ENCODE results near the gene CELSR3. TPM values are rescaled to one million over a fixed set of nuclear protein-coding genes. Genes with fewer than 3 reads are reported as not detected.

The CELSR3 gene
- polyA plus RNA-seq, 3 donors from 2014 or later: 0.46 to 0.48 TPM; not detected in 1

DNA sequence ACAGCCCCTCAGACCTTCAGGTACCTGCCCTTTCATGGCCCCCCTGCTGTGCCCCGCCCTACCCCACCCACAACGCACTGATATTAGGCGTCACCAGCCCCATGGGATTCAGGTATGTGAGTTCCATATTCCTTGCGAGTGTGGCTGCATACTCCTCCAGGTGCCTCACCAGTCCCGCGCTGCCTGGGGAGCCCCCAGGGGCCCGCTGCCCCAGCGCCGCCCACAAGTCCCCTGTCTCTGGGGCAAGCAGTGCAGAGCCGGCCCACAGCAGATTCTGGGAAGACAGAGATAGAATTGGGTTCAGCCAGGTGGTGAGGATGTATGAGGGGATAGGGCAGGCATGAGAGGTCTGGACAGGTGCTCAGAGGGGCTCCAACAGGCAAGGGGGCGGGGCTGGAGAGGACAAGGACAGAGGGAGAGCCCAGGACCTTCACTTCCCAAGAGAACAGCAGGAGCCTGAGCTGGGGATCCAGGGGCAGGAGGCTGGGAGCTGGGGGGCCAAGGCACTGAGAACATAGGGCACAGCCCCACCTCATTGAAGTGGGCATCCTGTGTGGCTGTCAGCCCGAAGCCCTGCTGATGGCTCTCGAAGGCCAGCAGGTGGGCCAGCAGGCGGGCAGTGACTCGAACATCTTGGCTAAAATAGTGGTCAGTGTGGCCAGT, 14.4 kb downstream of the CELSR3 start:
- H3K27me3 Mint-ChIP-seq (ENCODE audit: low read depth in 3 of 3): peaks cover 0 to 2% (median 0%) of the 10 kb centered on the region in 3 donors
- DNase-seq: no peak
- no peaks in the 10 kb centered on the region for H3K4me1 Mint-ChIP-seq
- H3K9me3 Mint-ChIP-seq: no peaks in the 10 kb centered on the region
- no peaks in the 10 kb centered on the region for H3K36me3 Mint-ChIP-seq
- H3K27ac Mint-ChIP-seq: no peak overlapping the region
- no peak overlapping the region for H3K4me3 Mint-ChIP-seq

DNA sequence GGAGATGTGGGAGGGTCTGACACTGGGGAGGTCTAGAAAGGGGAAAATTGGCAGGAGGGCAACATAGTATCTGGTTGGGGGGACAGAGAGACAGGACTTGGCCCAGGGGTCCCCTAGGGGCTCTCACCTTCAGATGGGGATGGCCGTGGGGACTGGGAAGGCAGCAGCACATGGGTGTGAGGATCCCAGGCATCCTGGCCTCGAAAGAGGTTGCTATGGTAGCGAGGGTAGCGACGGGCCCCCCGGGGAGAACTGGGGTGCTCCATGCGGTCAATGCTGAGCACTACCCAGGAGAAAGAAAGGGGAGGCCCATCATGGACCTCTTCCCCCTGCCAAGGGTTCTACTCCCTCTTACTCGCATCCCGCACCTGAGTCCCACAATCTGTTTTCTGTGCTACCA, 15.0 kb downstream of the CELSR3 start:
- no peaks in the 10 kb centered on the region for H3K36me3 Mint-ChIP-seq
- H3K27me3 Mint-ChIP-seq (ENCODE audit: low read depth in 3 of 3): peaks cover 0 to 2% (median 0%) of the 10 kb centered on the region in 3 donors
- no peaks in the 10 kb centered on the region for H3K4me1 Mint-ChIP-seq
- no peak overlapping the region for H3K27ac Mint-ChIP-seq
- no peak for DNase-seq
- H3K4me3 Mint-ChIP-seq: no peak overlapping the region
- no peaks in the 10 kb centered on the region for H3K9me3 Mint-ChIP-seq

DNA sequence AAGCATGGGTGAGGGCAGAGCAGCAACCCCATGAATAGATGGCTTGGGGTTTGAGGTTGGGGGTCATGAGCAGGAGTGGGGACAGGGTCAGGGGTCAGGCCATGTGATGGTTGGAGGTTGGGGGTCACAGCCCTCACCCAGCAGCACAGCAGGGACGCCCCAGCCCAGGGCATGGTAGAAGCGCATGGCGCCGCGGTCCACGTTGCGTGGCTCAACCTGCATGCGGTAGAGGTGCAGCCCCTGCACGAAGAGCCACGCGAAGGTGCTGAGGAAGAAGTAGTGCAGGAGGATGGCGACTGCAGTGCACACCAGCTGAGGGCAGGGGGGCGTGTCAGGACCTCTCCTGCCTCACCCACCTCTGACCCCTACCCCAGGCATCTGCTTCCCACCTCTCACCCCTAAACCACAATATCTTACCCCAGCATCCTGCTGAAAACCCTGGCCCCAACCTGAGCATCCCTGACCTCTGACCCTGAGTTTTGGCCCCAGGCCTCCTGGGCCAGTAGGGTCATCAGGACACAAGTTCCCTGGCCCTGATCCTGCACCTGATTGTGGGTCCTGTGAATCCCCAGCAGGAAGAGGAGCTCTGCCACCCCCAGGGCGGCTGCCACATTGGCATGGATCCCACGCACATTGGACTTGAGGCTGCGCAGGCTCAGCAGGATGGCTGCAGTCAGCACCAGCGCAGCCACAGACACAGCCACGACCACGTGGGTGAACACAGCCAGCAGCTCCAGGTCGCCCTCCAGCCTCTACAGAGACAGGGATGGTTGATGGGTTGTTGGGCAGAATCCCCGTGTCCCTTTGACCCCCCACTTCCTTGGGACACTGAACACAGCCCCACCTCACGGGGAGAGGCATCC, 17.6 kb downstream of the CELSR3 start:
- Mint-ChIP-seq H3K36me3 (no peaks in the 10 kb centered on the region), H3K27me3 (ENCODE audit: low read depth in 3 of 3) (peaks cover 0 to 3% (median 0%) of the 10 kb centered on the region in 3 donors), H3K4me3 (no peak overlapping the region), H3K27ac (no peak overlapping the region), H3K4me1 (no peaks in the 10 kb centered on the region), H3K9me3 (no peaks in the 10 kb centered on the region)
- DNase-seq: no peak

DNA sequence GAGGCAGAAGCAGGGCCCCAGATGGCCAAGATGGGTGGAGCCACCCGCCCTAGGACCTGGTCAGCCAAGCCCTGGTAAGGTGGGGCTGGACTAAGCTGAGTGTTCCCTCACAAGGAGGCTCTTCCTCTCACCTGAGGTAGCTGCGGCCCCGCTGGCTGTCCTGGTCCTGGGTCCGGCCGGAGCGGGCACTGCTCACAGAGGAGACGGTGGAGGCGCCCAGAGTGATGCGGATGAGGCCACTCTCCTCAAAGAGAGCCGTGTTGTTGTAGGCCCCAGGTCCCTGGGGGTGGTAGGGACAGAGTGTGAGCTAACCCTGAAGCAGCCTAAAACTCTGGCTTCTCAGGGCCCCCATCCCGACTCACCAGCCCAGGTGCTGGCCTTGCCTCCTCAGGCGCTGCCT, 20.1 kb downstream of the CELSR3 start:
- H3K27ac Mint-ChIP-seq: no peak overlapping the region
- DNase-seq: no peak
- no peak overlapping the region for H3K4me3 Mint-ChIP-seq
- no peaks in the 10 kb centered on the region for H3K36me3 Mint-ChIP-seq
- no peaks in the 10 kb centered on the region for H3K9me3 Mint-ChIP-seq
- H3K4me1 Mint-ChIP-seq: peaks cover 0 to 2% of the 10 kb centered on the region in 2 donors
- peaks cover 0 to 3% (median 0%) of the 10 kb centered on the region in 3 donors for H3K27me3 Mint-ChIP-seq (ENCODE audit: low read depth in 3 of 3)

DNA sequence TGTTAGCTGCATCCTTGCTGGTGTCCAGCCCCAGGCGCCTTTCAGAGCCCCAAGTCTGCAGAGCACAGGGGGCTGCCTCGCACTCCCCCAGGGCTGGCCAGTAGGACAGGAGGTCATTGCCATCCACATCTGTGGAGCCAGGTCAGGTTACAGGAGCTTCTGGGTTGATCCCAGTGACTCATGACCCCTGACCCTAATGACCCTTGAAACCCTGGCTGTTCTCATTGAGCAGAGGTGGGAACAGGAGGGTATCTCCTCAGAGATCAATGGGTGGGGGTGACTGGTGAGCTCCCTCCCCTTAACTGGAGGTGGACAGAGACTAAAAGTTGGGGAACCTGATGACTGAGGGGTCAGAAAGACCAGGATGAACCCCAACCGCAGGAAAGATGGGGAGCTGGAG, 21.3 kb downstream of the CELSR3 start:
- no peak overlapping the region for H3K27ac Mint-ChIP-seq
- DNase-seq: no peak
- H3K4me3 Mint-ChIP-seq: no peak overlapping the region
- H3K4me1 Mint-ChIP-seq: peaks cover 7 to 11% of the 10 kb centered on the region in 2 donors
- H3K9me3 Mint-ChIP-seq: no peaks in the 10 kb centered on the region
- H3K36me3 Mint-ChIP-seq: no peaks in the 10 kb centered on the region
- H3K27me3 Mint-ChIP-seq (ENCODE audit: low read depth in 3 of 3): peaks cover 0 to 3% (median 0%) of the 10 kb centered on the region in 3 donors

DNA sequence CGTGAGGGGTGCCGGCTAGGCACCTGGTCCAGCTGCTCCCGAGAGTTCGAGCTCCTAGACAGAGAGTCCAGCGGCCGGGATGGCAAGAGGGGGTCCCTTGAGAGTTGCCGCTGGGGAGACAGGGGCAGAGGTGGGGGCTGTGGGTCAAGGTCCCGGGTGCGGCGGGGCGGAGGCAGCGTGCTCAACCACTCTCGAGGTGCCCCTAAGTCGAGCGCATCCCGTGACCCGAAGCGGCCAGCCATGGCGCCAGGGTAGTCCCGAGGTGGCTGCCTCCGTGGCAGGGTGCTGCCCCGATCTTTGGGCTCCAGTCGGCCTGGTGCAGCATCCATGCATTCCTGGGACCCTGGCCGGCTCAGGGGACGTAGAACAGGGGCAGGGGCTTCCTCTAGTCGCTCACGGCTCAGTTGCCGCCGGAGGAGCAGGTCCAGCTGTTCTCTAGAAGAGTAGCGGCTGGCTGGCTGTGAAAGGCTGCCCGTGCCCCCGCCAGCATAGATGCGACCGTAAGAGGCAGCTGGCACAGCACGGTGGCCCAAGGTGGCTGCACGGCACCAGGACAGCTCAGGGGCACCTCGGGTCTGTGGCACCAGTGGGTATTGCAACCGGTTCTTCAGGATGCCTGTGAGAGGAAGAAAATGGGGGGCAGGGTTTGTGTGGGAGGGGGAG, 22.6 kb downstream of the CELSR3 start:
- Mint-ChIP-seq H3K27me3 (ENCODE audit: low read depth in 3 of 3) (peaks cover 0 to 3% (median 0%) of the 10 kb centered on the region in 3 donors), H3K36me3 (no peaks in the 10 kb centered on the region), H3K9me3 (no peaks in the 10 kb centered on the region), H3K4me1 (peaks cover 17% of the 10 kb centered on the region in 2 donors), H3K27ac (no peak overlapping the region), H3K4me3 (no peak overlapping the region)
- DNase-seq: no peak

DNA sequence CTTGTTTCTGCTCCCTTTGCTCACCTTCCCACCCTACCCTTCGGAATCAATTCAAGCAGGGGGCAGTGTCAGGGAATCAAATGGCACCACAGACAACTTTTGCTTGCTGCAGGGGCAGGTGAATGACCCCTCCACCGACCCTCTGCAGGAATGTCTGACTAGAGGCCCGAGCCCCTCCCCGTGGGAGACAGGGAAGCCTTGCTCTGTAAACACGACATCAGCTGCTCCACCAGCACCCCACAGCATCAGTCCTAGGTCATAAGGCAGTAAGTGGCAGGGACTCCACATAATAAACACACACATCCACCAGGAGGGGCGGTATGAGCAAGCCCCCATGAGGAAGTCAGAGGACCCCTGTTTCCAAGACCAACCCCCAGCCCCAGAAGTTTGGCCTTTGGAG, 25.4 kb downstream of the CELSR3 start:
- Mint-ChIP-seq H3K9me3 (no peaks in the 10 kb centered on the region), H3K4me1 (peaks cover 25 to 27% of the 10 kb centered on the region in 2 donors), H3K27me3 (ENCODE audit: low read depth in 3 of 3) (peaks cover 0 to 3% (median 0%) of the 10 kb centered on the region in 3 donors), H3K27ac (no peak overlapping the region), H3K4me3 (peak overlapping the region in 4 of 5 donors; percentile 45 to 63 (median 56)), H3K36me3 (peaks cover 0 to 4% (median 0%) of the 10 kb centered on the region in 3 donors)
- DNase-seq: no peak

DNA sequence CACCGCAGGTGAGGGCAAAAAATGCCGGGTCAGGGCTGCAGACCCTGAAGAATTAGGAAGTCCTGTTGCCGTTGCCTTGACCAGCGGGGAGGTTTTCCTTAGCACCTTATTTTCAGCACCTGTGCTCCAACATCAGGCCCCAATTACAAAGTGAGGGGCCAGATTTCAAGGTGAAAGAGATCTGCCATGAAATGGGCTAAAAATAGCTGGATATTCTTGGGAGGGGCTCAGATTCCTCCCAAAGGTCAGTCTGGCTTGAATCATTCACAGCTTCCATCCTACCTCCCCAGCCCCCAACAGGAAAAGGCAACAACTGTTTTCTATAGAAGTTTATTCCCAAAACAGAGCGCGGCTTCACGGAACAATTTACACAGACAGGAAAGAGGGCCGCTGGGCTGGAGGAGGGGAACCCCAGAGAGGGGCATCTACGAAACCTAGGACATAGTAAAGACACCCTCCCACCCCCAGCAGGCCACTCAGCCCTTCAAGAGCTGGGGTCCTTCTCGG, 26.5 kb downstream of the CELSR3 start:
- Mint-ChIP-seq H3K36me3 (peaks cover 0 to 4% (median 0%) of the 10 kb centered on the region in 3 donors), H3K27me3 (ENCODE audit: low read depth in 3 of 3) (peaks cover 0 to 3% (median 0%) of the 10 kb centered on the region in 3 donors), H3K27ac (peak overlapping the region in 5 of 6 donors; percentile 39 to 84 (median 72)), H3K4me3 (peak overlapping the region; percentile 86 to 92 (median 91)), H3K9me3 (no peaks in the 10 kb centered on the region), H3K4me1 (peaks cover 25 to 27% of the 10 kb centered on the region in 2 donors)
- DNase-seq: no peak

DNA sequence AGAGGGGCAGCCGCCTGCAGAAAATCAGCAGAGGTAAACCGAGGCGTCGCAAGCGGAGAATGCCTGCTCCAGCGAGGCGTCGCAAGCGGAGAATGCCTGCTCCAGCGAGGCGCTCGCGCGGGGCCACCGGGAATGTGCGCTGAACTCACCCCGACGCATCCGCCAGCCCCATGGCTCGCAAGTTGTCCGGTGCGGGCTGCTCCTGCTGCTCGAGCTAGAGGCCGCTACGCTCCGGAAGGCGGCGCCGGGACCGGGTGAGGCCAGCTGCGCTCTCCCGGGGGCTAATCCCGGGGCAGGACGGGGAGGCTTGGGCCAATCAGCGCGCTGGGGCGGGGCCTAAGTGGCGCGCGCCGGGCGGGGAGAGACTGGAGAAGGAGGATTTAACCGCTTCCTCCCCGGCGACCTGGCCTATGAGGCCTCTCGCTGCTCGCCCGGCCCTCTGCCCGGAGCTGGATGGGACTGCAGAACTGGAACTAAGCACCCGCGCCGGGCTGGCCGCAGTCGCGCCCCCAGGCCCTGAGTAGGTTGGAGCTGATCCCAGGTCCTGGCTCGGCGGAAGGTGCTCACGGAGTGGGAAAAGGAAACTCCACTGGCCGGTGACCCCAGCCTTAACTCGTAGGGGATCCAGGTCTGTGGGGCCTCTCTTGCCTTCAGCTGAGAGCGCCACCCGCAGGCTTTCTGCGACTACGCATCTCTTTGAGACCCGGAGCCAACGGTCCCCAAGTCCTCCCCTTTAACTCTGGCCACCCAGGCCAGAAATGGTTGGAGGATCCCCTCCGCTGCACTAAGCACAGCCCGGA, 27.3 kb downstream of the CELSR3 start, which contains the start of gene SLC26A6:
SLC26A6 (minus strand) TSS at position 240 of the 800 bp plus-strand sequence; CDS start at position 172, 68 bp downstream.
- peak; percentile 89 to 92 (median 89) for DNase-seq
- H3K4me1 Mint-ChIP-seq: peaks cover 25 to 27% of the 10 kb centered on the region in 2 donors
- H3K27ac Mint-ChIP-seq: peak within 1 kb of the TSS; percentile 20 to 84 (median 68)
- H3K4me3 Mint-ChIP-seq: peak within 1 kb of the TSS; percentile 86 to 92 (median 91)
- H3K36me3 Mint-ChIP-seq: peaks cover 0 to 4% (median 0%) of the 10 kb centered on the region in 3 donors
- H3K9me3 Mint-ChIP-seq: no peaks in the 10 kb centered on the region
- peaks cover 0 to 2% (median 0%) of the 10 kb centered on the region in 3 donors for H3K27me3 Mint-ChIP-seq (ENCODE audit: low read depth in 3 of 3)

DNA sequence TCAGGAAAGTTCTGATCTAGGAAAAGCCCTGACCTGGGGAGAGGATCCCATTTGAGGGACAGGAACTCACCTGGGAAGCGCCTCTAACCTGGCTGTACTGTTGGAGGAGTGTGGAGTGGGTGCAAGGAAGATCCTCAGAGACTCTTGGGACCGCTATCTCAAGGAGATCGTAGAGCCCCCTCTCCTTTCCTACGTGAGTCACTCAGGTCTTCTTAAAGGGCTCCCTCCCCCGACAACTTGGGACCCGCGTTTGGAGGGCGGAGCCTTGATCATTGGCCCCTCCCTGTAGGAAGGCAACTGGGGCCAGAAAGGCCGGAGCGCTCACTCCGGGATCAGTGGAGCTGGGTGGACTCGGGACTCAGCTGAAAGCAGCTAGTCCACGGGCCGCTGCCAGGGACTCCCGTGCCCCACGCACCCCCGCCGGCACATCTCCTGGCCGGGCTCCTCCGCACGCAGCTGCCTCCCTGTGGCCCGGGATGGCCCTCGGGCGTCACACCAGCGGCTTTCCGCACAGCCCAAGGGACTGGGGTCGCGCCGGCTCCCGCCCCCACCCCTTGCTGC, 27.9 kb downstream of the CELSR3 start:
- peaks cover 0 to 4% (median 0%) of the 10 kb centered on the region in 3 donors for H3K36me3 Mint-ChIP-seq
- DNase-seq: peak in 2 of 3 donors; percentile 4 to 15
- peaks cover 25 to 27% of the 10 kb centered on the region in 2 donors for H3K4me1 Mint-ChIP-seq
- peak overlapping the region; percentile 86 to 92 (median 91) for H3K4me3 Mint-ChIP-seq
- no peaks in the 10 kb centered on the region for H3K9me3 Mint-ChIP-seq
- peak overlapping the region in 3 of 6 donors; percentile 24 to 40 (median 24) for H3K27ac Mint-ChIP-seq
- H3K27me3 Mint-ChIP-seq (ENCODE audit: low read depth in 3 of 3): no peaks in the 10 kb centered on the region

DNA sequence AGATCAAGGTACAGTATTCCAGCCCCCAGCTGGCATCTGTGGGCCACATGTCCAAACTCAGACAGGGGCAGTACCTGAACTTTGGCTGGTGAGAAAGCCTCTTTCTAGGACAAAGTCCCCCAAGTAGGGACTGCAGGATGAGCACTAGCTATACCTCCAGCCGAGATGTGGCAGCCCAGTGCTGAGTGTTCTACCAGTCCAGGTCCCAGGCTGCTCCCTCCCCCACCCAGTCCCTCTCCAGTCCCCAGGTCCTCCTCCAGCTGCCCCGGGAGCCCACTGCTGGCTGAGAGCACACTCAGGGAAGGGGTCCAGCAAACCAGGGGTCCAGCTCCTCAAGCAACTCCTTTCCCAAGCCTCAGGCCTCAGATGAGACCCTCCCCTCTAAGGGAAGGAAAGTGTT, 28.9 kb downstream of the CELSR3 start:
- Mint-ChIP-seq H3K4me1 (peaks cover 25 to 27% of the 10 kb centered on the region in 2 donors), H3K27me3 (ENCODE audit: low read depth in 3 of 3) (no peaks in the 10 kb centered on the region), H3K9me3 (no peaks in the 10 kb centered on the region), H3K27ac (no peak overlapping the region), H3K36me3 (peaks cover 0 to 4% (median 0%) of the 10 kb centered on the region in 3 donors), H3K4me3 (peak overlapping the region in 3 of 5 donors; percentile 15 to 91 (median 86))
- no peak for DNase-seq

DNA sequence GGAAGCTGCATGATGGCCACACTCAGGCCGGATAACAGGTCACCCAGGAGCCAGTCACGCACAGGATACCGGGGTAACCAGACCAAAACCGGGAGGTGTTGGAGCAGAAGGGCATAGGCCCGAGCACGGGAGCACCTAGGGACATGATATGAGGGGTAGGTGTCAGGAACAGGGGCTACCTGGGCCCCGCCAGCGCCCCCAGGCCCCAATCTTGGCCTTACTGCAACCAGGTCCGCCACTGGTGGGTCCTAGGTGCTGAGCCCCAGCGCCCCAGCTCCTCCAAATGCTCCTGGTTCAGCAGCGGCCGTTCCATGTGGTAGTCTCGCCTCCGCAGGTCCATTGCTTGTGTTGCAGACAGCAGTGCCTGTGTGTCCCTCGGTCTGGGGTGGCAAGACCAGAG, 29.4 kb downstream of the CELSR3 start:
- Mint-ChIP-seq H3K4me3 (peak overlapping the region in 3 of 5 donors; percentile 15 to 91 (median 38)), H3K9me3 (no peaks in the 10 kb centered on the region), H3K27ac (peak overlapping the region in 1 of 6 donors; percentile 8), H3K27me3 (ENCODE audit: low read depth in 3 of 3) (no peaks in the 10 kb centered on the region), H3K4me1 (peaks cover 25 to 27% of the 10 kb centered on the region in 2 donors), H3K36me3 (peaks cover 0 to 4% (median 0%) of the 10 kb centered on the region in 3 donors)
- DNase-seq: no peak
